ENCODE measurements around the gene RNASE12.
"Not testable (repeated sequence)": the region's sequence is repeated elsewhere in the genome, so short reads cannot be mapped to it uniquely, and the experiment has no call there.

Gene RNASE12

GRCh38 chr14:20591235-20591634 lies at the start of gene RNASE12:
Gene RNASE12 (minus strand): TSS chr14:20591376. CDS start chr14:20590723, 653 bp downstream.
- no peak for DNase-seq

- peak; percentile 66 to 67 for DNase-seq
Observed at GRCh38 chr14:20632831-20633691, 41.9 kb upstream of the RNASE12 start.

GRCh38 chr14:20632448-20632830 lies 41.3 kb upstream of the RNASE12 start:
- peak in 1 of 2 experiments; percentile 35 for DNase-seq

GRCh38 chr14:20631880-20632389 lies 40.8 kb upstream of the RNASE12 start:
- DNase-seq: peak in 1 of 2 experiments; percentile 32

- peak; percentile 23 to 50 for DNase-seq
Observed at GRCh38 chr14:20631023-20631879, 40.1 kb upstream of the RNASE12 start.

GRCh38 chr14:20630340-20631022 lies 39.3 kb upstream of the RNASE12 start:
- DNase-seq: peak in 1 of 2 experiments; percentile 20

GRCh38 chr14:20628063-20628854 lies 37.1 kb upstream of the RNASE12 start:
- DNase-seq: no peak

GRCh38 chr14:20627346-20628027 lies 36.3 kb upstream of the RNASE12 start:
- DNase-seq: no peak

GRCh38 chr14:20626274-20626673 lies 35.1 kb upstream of the RNASE12 start:
- no peak for DNase-seq

- DNase-seq: peak; percentile 16 to 44
Observed at GRCh38 chr14:20624495-20625070, 33.4 kb upstream of the RNASE12 start.

GRCh38 chr14:20623798-20624197 lies 32.6 kb upstream of the RNASE12 start:
- no peak for DNase-seq

- no peak for DNase-seq
Observed at GRCh38 chr14:20622816-20623291, 31.7 kb upstream of the RNASE12 start.

- DNase-seq: no peak
Observed at GRCh38 chr14:20620798-20621478, 29.8 kb upstream of the RNASE12 start.

- not testable (repeated sequence) for DNase-seq
Observed at GRCh38 chr14:20619688-20620087, 28.5 kb upstream of the RNASE12 start.

GRCh38 chr14:20618271-20618749 lies 27.1 kb upstream of the RNASE12 start:
- DNase-seq: no peak

- no peak for DNase-seq
Observed at GRCh38 chr14:20617138-20618003, 26.2 kb upstream of the RNASE12 start.

GRCh38 chr14:20615996-20616395 lies 24.8 kb upstream of the RNASE12 start:
- DNase-seq: no peak

- DNase-seq: no peak
Observed at GRCh38 chr14:20614038-20614840, 23.1 kb upstream of the RNASE12 start.
